Activated naive CD4-positive, alpha-beta T cell treated with anti-CD3 and anti-CD28 coated beads, Interleukin-2, amount 10 ng/mL, durations not matched to agents 7 days and 5 days (primary cell): Measurements from ENCODE around the gene SEMA3A.

Experiments used
- CTCF ChIA-PET: fragments of 350-600 bp; sonication (Branson Sonifier 250); formaldehyde crosslinking; loops from one replicate; lab custom pipeline; 2021; ENCODE audit warnings: antibody characterized with exemption; lab: Charles Lee
- DNase-seq: peaks from one replicate; pipeline ENCODE4 v3.0.0-alpha.2; 2020
- H3K27ac Mint-ChIP-seq: one replicate; pipeline ENCODE4 v1.8.0; 2021; ENCODE audit warnings: mild to moderate bottlenecking, moderate library complexity, mixed read lengths
- H3K27me3 Mint-ChIP-seq: one replicate; pipeline ENCODE4 v1.8.0; 2021; ENCODE audit warnings: mild to moderate bottlenecking, mixed read lengths
- H3K36me3 Mint-ChIP-seq: one replicate; pipeline ENCODE4 v1.8.0; 2021; ENCODE audit warnings: mixed read lengths
- H3K4me1 Mint-ChIP-seq: one replicate; pipeline ENCODE4 v1.8.0; 2021; ENCODE audit warnings: mixed read lengths
- H3K4me3 Mint-ChIP-seq: one replicate; pipeline ENCODE4 v1.8.0; 2021; ENCODE audit warnings: mild to moderate bottlenecking, moderate library complexity, mixed read lengths
- H3K9me3 Mint-ChIP-seq: one replicate; pipeline ENCODE4 v1.8.0; 2021; ENCODE audit warnings: mixed read lengths

The SEMA3A gene

GRCh38 chr7:83996879-83997278 lies 197.7 kb downstream of the SEMA3A start:
- H3K27ac Mint-ChIP-seq = no peak overlapping the region
- no peaks in the 10 kb centered on the region for H3K4me1 Mint-ChIP-seq
- CTCF ChIA-PET = no interaction called here
- no peaks in the 10 kb centered on the region for H3K36me3 Mint-ChIP-seq
- H3K4me3 Mint-ChIP-seq = no peak overlapping the region
- no peak for DNase-seq
- H3K27me3 Mint-ChIP-seq = no peaks in the 10 kb centered on the region
- no peaks in the 10 kb centered on the region for H3K9me3 Mint-ChIP-seq

GRCh38 chr7:83987764-83988163 lies 206.8 kb downstream of the SEMA3A start:
- no peak for DNase-seq
- Mint-ChIP-seq H3K27me3 (no peaks in the 10 kb centered on the region), H3K4me3 (no peak overlapping the region)

GRCh38 chr7:83985821-83986220 lies 208.8 kb downstream of the SEMA3A start:
- H3K27me3 Mint-ChIP-seq = no peaks in the 10 kb centered on the region
- no peaks in the 10 kb centered on the region for H3K4me1 Mint-ChIP-seq
- CTCF ChIA-PET = interaction anchor here (1.4 kb wide), 1 partner anchor 202 kb away, joined by 4 read pairs; no protein-coding TSS in a partner anchor
- H3K27ac Mint-ChIP-seq = no peak overlapping the region
- DNase-seq = no peak
- H3K9me3 Mint-ChIP-seq = no peaks in the 10 kb centered on the region
- no peak overlapping the region for H3K4me3 Mint-ChIP-seq
- no peaks in the 10 kb centered on the region for H3K36me3 Mint-ChIP-seq

More at GRCh38 chr7:83987764-83988163, 206.8 kb downstream of the SEMA3A start:
- Mint-ChIP-seq H3K27ac (no peak overlapping the region), H3K9me3 (no peaks in the 10 kb centered on the region), H3K36me3 (no peaks in the 10 kb centered on the region), H3K4me1 (no peaks in the 10 kb centered on the region)
- CTCF ChIA-PET = no interaction called here

GRCh38 chr7:83984591-83984990 lies 210.0 kb downstream of the SEMA3A start:
- CTCF ChIA-PET = no interaction called here
- H3K9me3 Mint-ChIP-seq = no peaks in the 10 kb centered on the region

GRCh38 chr7:83984076-83984475 lies 210.5 kb downstream of the SEMA3A start:
- Mint-ChIP-seq H3K9me3 (no peaks in the 10 kb centered on the region), H3K27me3 (no peaks in the 10 kb centered on the region), H3K4me1 (no peaks in the 10 kb centered on the region), H3K27ac (no peak overlapping the region), H3K4me3 (no peak overlapping the region), H3K36me3 (no peaks in the 10 kb centered on the region)
- DNase-seq = no peak
- CTCF ChIA-PET = no interaction called here

More at GRCh38 chr7:83984591-83984990, 210.0 kb downstream of the SEMA3A start:
- H3K27me3 Mint-ChIP-seq = no peaks in the 10 kb centered on the region
- H3K36me3 Mint-ChIP-seq = no peaks in the 10 kb centered on the region
- DNase-seq = no peak
- H3K4me3 Mint-ChIP-seq = no peak overlapping the region
- H3K4me1 Mint-ChIP-seq = no peaks in the 10 kb centered on the region
- no peak overlapping the region for H3K27ac Mint-ChIP-seq

- no peaks in the 10 kb centered on the region for H3K36me3 Mint-ChIP-seq
- H3K9me3 Mint-ChIP-seq = no peaks in the 10 kb centered on the region
- no peaks in the 10 kb centered on the region for H3K27me3 Mint-ChIP-seq
- DNase-seq = no peak
- no peak overlapping the region for H3K4me3 Mint-ChIP-seq
- CTCF ChIA-PET = no interaction called here
- H3K4me1 Mint-ChIP-seq = no peaks in the 10 kb centered on the region
- no peak overlapping the region for H3K27ac Mint-ChIP-seq
Measured at GRCh38 chr7:83983606-83984005, 211.0 kb downstream of the SEMA3A start.

- no peak for DNase-seq
- H3K4me1 Mint-ChIP-seq = no peaks in the 10 kb centered on the region
- H3K36me3 Mint-ChIP-seq = no peaks in the 10 kb centered on the region
- H3K4me3 Mint-ChIP-seq = no peak overlapping the region
- no peaks in the 10 kb centered on the region for H3K27me3 Mint-ChIP-seq
- CTCF ChIA-PET = interaction anchor here (0.7 to 1.3 kb wide), 2 partner anchors 38 to 461 kb away, joined by 3 to 4 read pairs; no protein-coding TSS in a partner anchor
- no peak overlapping the region for H3K27ac Mint-ChIP-seq
- no peaks in the 10 kb centered on the region for H3K9me3 Mint-ChIP-seq
Measured at GRCh38 chr7:83976302-83976701, 218.3 kb downstream of the SEMA3A start.

- no peaks in the 10 kb centered on the region for H3K27me3 Mint-ChIP-seq
- H3K4me1 Mint-ChIP-seq = no peaks in the 10 kb centered on the region
- no peak overlapping the region for H3K27ac Mint-ChIP-seq
- no peak for DNase-seq
- no peak overlapping the region for H3K4me3 Mint-ChIP-seq
- no peaks in the 10 kb centered on the region for H3K9me3 Mint-ChIP-seq
- CTCF ChIA-PET = no interaction called here
- no peaks in the 10 kb centered on the region for H3K36me3 Mint-ChIP-seq
Measured at GRCh38 chr7:83970081-83970480, 224.5 kb downstream of the SEMA3A start.

- Mint-ChIP-seq H3K27ac (no peak overlapping the region), H3K9me3 (no peaks in the 10 kb centered on the region), H3K4me3 (no peak overlapping the region), H3K27me3 (no peaks in the 10 kb centered on the region), H3K4me1 (no peaks in the 10 kb centered on the region), H3K36me3 (no peaks in the 10 kb centered on the region)
- CTCF ChIA-PET = no interaction called here
- no peak for DNase-seq
Measured at GRCh38 chr7:83964318-83964717, 230.3 kb downstream of the SEMA3A start.

- H3K27ac Mint-ChIP-seq = no peak overlapping the region
- H3K36me3 Mint-ChIP-seq = no peaks in the 10 kb centered on the region
- no peaks in the 10 kb centered on the region for H3K4me1 Mint-ChIP-seq
- H3K4me3 Mint-ChIP-seq = no peak overlapping the region
- DNase-seq = no peak
- no peaks in the 10 kb centered on the region for H3K9me3 Mint-ChIP-seq
- H3K27me3 Mint-ChIP-seq = peaks cover 4% of the 10 kb centered on the region
- CTCF ChIA-PET = no interaction called here
Measured at GRCh38 chr7:83957333-83957732, 237.3 kb downstream of the SEMA3A start.

GRCh38 chr7:83956104-83956503 lies 238.5 kb downstream of the SEMA3A start:
- Mint-ChIP-seq H3K4me1 (no peaks in the 10 kb centered on the region), H3K4me3 (no peak overlapping the region), H3K36me3 (no peaks in the 10 kb centered on the region), H3K27me3 (peaks cover 4% of the 10 kb centered on the region), H3K27ac (no peak overlapping the region), H3K9me3 (no peaks in the 10 kb centered on the region)
- CTCF ChIA-PET = no interaction called here
- DNase-seq = no peak

- DNase-seq = no peak
- CTCF ChIA-PET = no interaction called here
- H3K4me1 Mint-ChIP-seq = no peaks in the 10 kb centered on the region
- no peak overlapping the region for H3K4me3 Mint-ChIP-seq
- H3K27me3 Mint-ChIP-seq = peaks cover 7% of the 10 kb centered on the region
- no peak overlapping the region for H3K27ac Mint-ChIP-seq
- no peaks in the 10 kb centered on the region for H3K36me3 Mint-ChIP-seq
- H3K9me3 Mint-ChIP-seq = no peaks in the 10 kb centered on the region
Measured at GRCh38 chr7:83952236-83952635, 242.4 kb downstream of the SEMA3A start.

GRCh38 chr7:83947260-83947659 lies 247.3 kb downstream of the SEMA3A start:
- CTCF ChIA-PET = interaction anchor here (1.3 to 1.9 kb wide), 2 partner anchors 8 to 11 kb away, joined by 6 to 15 read pairs; no protein-coding TSS in a partner anchor
- Mint-ChIP-seq H3K9me3 (no peaks in the 10 kb centered on the region), H3K4me3 (no peak overlapping the region), H3K4me1 (no peaks in the 10 kb centered on the region), H3K27me3 (peaks cover 4% of the 10 kb centered on the region), H3K27ac (no peak overlapping the region), H3K36me3 (no peaks in the 10 kb centered on the region)
- DNase-seq = no peak

- peaks cover 4% of the 10 kb centered on the region for H3K27me3 Mint-ChIP-seq
- no peak for DNase-seq
- no peaks in the 10 kb centered on the region for H3K36me3 Mint-ChIP-seq
- no peak overlapping the region for H3K27ac Mint-ChIP-seq
- no peaks in the 10 kb centered on the region for H3K9me3 Mint-ChIP-seq
- no peaks in the 10 kb centered on the region for H3K4me1 Mint-ChIP-seq
- H3K4me3 Mint-ChIP-seq = no peak overlapping the region
- CTCF ChIA-PET = interaction anchor here (1.3 to 1.9 kb wide), 2 partner anchors 7 to 10 kb away, joined by 6 to 15 read pairs; no protein-coding TSS in a partner anchor
Measured at GRCh38 chr7:83946801-83947200, 247.8 kb downstream of the SEMA3A start.

GRCh38 chr7:83941300-83941699 lies 253.3 kb downstream of the SEMA3A start:
- H3K4me1 Mint-ChIP-seq = no peaks in the 10 kb centered on the region
- no peaks in the 10 kb centered on the region for H3K36me3 Mint-ChIP-seq
- CTCF ChIA-PET = interaction anchor here (1.6 kb wide), 1 partner anchor 9 kb away, joined by 4 read pairs; no protein-coding TSS in a partner anchor
- no peak overlapping the region for H3K4me3 Mint-ChIP-seq
- no peak for DNase-seq
- H3K27me3 Mint-ChIP-seq = peaks cover 3% of the 10 kb centered on the region
- no peak overlapping the region for H3K27ac Mint-ChIP-seq
- no peaks in the 10 kb centered on the region for H3K9me3 Mint-ChIP-seq
